HG03066 (cell line): Measurements from ENCODE around the gene GSAP.
A peak's percentile ranks its signal among the peaks of the same experiment; 100 is the strongest.

ENCODE experiments used
- ATAC-seq: cut with Tn5 transposase; IDR thresholded peaks from one replicate; pipeline ENCODE4 v1.9.1; 2021; ENCODE audit warnings: low read depth; ENCODE audit not compliant: unreplicated experiment

The GSAP gene

GRCh38 chr7:77409739-77410547 lies 6.2 kb downstream of the GSAP start:
- ATAC-seq, result no peak

GRCh38 chr7:77409005-77409738 lies 7.0 kb downstream of the GSAP start:
- ATAC-seq, result no peak

- ATAC-seq, result no peak
Observed at GRCh38 chr7:77407906-77408305, 8.2 kb downstream of the GSAP start.

GRCh38 chr7:77406421-77406820 lies 9.7 kb downstream of the GSAP start:
- no peak for ATAC-seq

- ATAC-seq, result no peak
Observed at GRCh38 chr7:77404641-77405040, 11.5 kb downstream of the GSAP start.

- ATAC-seq, result no peak
Observed at GRCh38 chr7:77403957-77404356, 12.2 kb downstream of the GSAP start.

- no peak for ATAC-seq
Observed at GRCh38 chr7:77402818-77403217, 13.3 kb downstream of the GSAP start.

- no peak for ATAC-seq
Observed at GRCh38 chr7:77401002-77401401, 15.1 kb downstream of the GSAP start.

- no peak for ATAC-seq
Observed at GRCh38 chr7:77399816-77400215, 16.3 kb downstream of the GSAP start.

GRCh38 chr7:77396894-77397547 lies 19.1 kb downstream of the GSAP start:
- no peak for ATAC-seq

- no peak for ATAC-seq
Observed at GRCh38 chr7:77395626-77396025, 20.5 kb downstream of the GSAP start.

GRCh38 chr7:77393954-77394353 lies 22.2 kb downstream of the GSAP start:
- ATAC-seq, result no peak

GRCh38 chr7:77393261-77393660 lies 22.9 kb downstream of the GSAP start:
- ATAC-seq, result peak; percentile 93

- peak; percentile 48 for ATAC-seq
Observed at GRCh38 chr7:77391230-77391629, 24.9 kb downstream of the GSAP start.

GRCh38 chr7:77388055-77388641 lies 28.0 kb downstream of the GSAP start:
- ATAC-seq, result no peak

- no peak for ATAC-seq
Observed at GRCh38 chr7:77386165-77386822, 29.9 kb downstream of the GSAP start.

- no peak for ATAC-seq
Observed at GRCh38 chr7:77383333-77383740, 32.8 kb downstream of the GSAP start.

GRCh38 chr7:77382532-77382931 lies 33.6 kb downstream of the GSAP start:
- no peak for ATAC-seq

- ATAC-seq, result no peak
Observed at GRCh38 chr7:77378584-77378983, 37.6 kb downstream of the GSAP start.

GRCh38 chr7:77370606-77371005 lies 45.5 kb downstream of the GSAP start:
- no peak for ATAC-seq

- ATAC-seq, result no peak
Observed at GRCh38 chr7:77368974-77369373, 47.2 kb downstream of the GSAP start.
